Fibroblast of lung (primary cell): ENCODE results near the gene TMEM132E. TPM values are rescaled to one million over a fixed set of nuclear protein-coding genes. Genes with fewer than 3 reads are reported as not detected.

ENCODE experiments used
- DNase-seq, 2 donors: peaks; one replicate each; pipeline versions ENCODE4 v3.0.0 to v3.0.0-alpha.2; 2010; ENCODE audit warnings: low read depth in 2 of 2
- H2AFZ ChIP-seq: 2 replicates; pipeline ENCODE4 v1.5.1; 2012; ENCODE audit warnings: low read length, control low read depth, inconsistent platforms
- H3K27ac ChIP-seq: 2 replicates; pipeline ENCODE4 v1.5.1; 2011; ENCODE audit warnings: low read length, control low read depth; ENCODE audit not compliant: insufficient read depth
- H3K27me3 ChIP-seq: 2 replicates; pipeline ENCODE4 v1.5.1; 2011; ENCODE audit warnings: mild to moderate bottlenecking, low read length; ENCODE audit not compliant: control insufficient read depth, insufficient read depth
- H3K36me3 ChIP-seq: 2 replicates; pipeline ENCODE4 v1.5.1; 2011; ENCODE audit warnings: low read length; ENCODE audit not compliant: control insufficient read depth, insufficient read depth
- H3K4me1 ChIP-seq: 2 replicates; pipeline ENCODE4 v1.5.1; 2011; ENCODE audit warnings: low read length; ENCODE audit not compliant: control insufficient read depth, insufficient read depth; ENCODE audit errors: extremely low read depth
- H3K4me2 ChIP-seq: 2 replicates; pipeline ENCODE4 v1.5.1; 2011; ENCODE audit warnings: low read length, control low read depth; ENCODE audit not compliant: insufficient read depth; ENCODE audit errors: extremely low read depth
- H3K4me3 ChIP-seq, 4 experiments: fragments of 200-600 bp in 1 of 4; sonication (generic) in 1 of 4; replicated peaks in 1 of 4; 2 replicates each; pipeline ENCODE4 v1.5.1; 2011 to 2016; ENCODE audit warnings: low read length in 4 of 4, low read depth in 3 of 4, mild to moderate bottlenecking in 3 of 4, control low read depth in 2 of 4, inconsistent platforms in 1 of 4, mixed read lengths in 1 of 4; ENCODE audit not compliant: insufficient read depth in 1 of 4; ENCODE audit errors: control extremely low read depth in 1 of 4
- H3K79me2 ChIP-seq: 2 replicates; pipeline ENCODE4 v1.5.1; 2012; ENCODE audit warnings: mild to moderate bottlenecking, low read length, inconsistent platforms; ENCODE audit not compliant: control insufficient read depth, insufficient read depth
- H3K9ac ChIP-seq: 2 replicates; pipeline ENCODE4 v1.5.1; 2011; ENCODE audit warnings: mild to moderate bottlenecking, low read length, control low read depth; ENCODE audit not compliant: insufficient read depth
- H3K9me3 ChIP-seq: 2 replicates; pipeline ENCODE4 v1.5.1; 2012; ENCODE audit warnings: low read depth, low read length; ENCODE audit not compliant: control insufficient read depth, insufficient read depth
- H4K20me1 ChIP-seq: 2 replicates; pipeline ENCODE4 v1.5.1; 2011; ENCODE audit warnings: low read length; ENCODE audit not compliant: control insufficient read depth, insufficient read depth; ENCODE audit errors: extremely low read depth
- CTCF ChIP-seq, 2 donors: IDR thresholded peaks in 1 of 2; conservative IDR thresholded peaks in 1 of 2; 1 replicate in 1 of 2; 2 replicates in 1 of 2; pipeline ENCODE4 v1.5.1; 2011 to 2012; ENCODE audit warnings: low read length in 2 of 2, control low read depth in 1 of 2, inconsistent platforms in 1 of 2, low read depth in 1 of 2, mild to moderate bottlenecking in 1 of 2
- EZH2 ChIP-seq: IDR thresholded peaks from 2 replicates; pipeline ENCODE4 v1.5.1; 2012; ENCODE audit warnings: low read length, control low read depth, mild to moderate bottlenecking; ENCODE audit errors: missing control alignments
- polyA plus RNA-seq, 2 donors: library from polyadenylated mRNA; depleted of rRNA in 1 of 2; stranded (reverse) in 1 of 2; unstranded in 1 of 2; fragments of >200 nt; gene quantifications; 2 replicates each; pipeline ENCODE4 v1.2.1, GENCODE V29; 2011 to 2012; ENCODE audit warnings: missing spikeins in 1 of 2
- total RNA-seq: library from RNA; depleted of rRNA; stranded (reverse); fragments of >200 nt; gene quantifications from 2 replicates; pipeline ENCODE4 v1.2.1, GENCODE V29; 2014

TMEM132E gene
- total and polyA plus RNA-seq, 2 donors (not counting 1 experiment from before 2014, with no cell fraction given) = not detected

- Histone ChIP-seq H3K4me3 (no peak overlapping the region), H2AFZ (no peak overlapping the region), H3K79me2 (no peaks in the 10 kb centered on the region), H3K9ac (no peak overlapping the region), H3K27me3 (no peaks in the 10 kb centered on the region), H3K36me3 (no peaks in the 10 kb centered on the region), H3K9me3 (no peaks in the 10 kb centered on the region), H3K4me2 (no peak overlapping the region), H3K4me1 (no peaks in the 10 kb centered on the region), H4K20me1 (no peaks in the 10 kb centered on the region), H3K27ac (no peak overlapping the region)
- no peak for DNase-seq
- TF ChIP-seq EZH2 = no peak
- TF ChIP-seq CTCF (conservative IDR thresholded peaks at IDR 0.05 in 1 of 2, IDR thresholded peaks at IDR 0.05 in 1 of 2; ENCODE audit: low read depth in 1 of 2, low read length in 2 of 2) = no peak
These were observed 22.5 kb upstream of the TMEM132E start for GRCh38 chr17:34556931-34557330.

GRCh38 chr17:34561328-34561727 lies 18.1 kb upstream of the TMEM132E start:
- no peaks in the 10 kb centered on the region for H3K9me3 ChIP-seq
- no peak overlapping the region for H2AFZ ChIP-seq
- no peaks in the 10 kb centered on the region for H3K79me2 ChIP-seq
- DNase-seq = no peak
- H3K4me1 ChIP-seq = no peaks in the 10 kb centered on the region
- H3K36me3 ChIP-seq = no peaks in the 10 kb centered on the region
- H3K4me3 ChIP-seq = no peak overlapping the region
- H3K27ac ChIP-seq = no peak overlapping the region
- no peaks in the 10 kb centered on the region for H3K27me3 ChIP-seq
- TF ChIP-seq CTCF (conservative IDR thresholded peaks at IDR 0.05 in 1 of 2, IDR thresholded peaks at IDR 0.05 in 1 of 2; ENCODE audit: low read depth in 1 of 2, low read length in 2 of 2) (no peak), EZH2 (no peak)
- no peak overlapping the region for H3K4me2 ChIP-seq
- H3K9ac ChIP-seq = no peak overlapping the region
- H4K20me1 ChIP-seq = no peaks in the 10 kb centered on the region

GRCh38 chr17:34562387-34562786 lies 17.0 kb upstream of the TMEM132E start:
- H3K27me3 ChIP-seq = no peaks in the 10 kb centered on the region
- no peak for DNase-seq
- H4K20me1 ChIP-seq = no peaks in the 10 kb centered on the region
- H3K9me3 ChIP-seq = no peaks in the 10 kb centered on the region
- H3K9ac ChIP-seq = no peak overlapping the region
- TF ChIP-seq CTCF (conservative IDR thresholded peaks at IDR 0.05 in 1 of 2, IDR thresholded peaks at IDR 0.05 in 1 of 2; ENCODE audit: low read depth in 1 of 2, low read length in 2 of 2) (peak; percentile 18), EZH2 (no peak)
- H3K4me1 ChIP-seq = no peaks in the 10 kb centered on the region
- no peak overlapping the region for H3K27ac ChIP-seq
- H3K79me2 ChIP-seq = no peaks in the 10 kb centered on the region
- no peak overlapping the region for H3K4me2 ChIP-seq
- H3K36me3 ChIP-seq = no peaks in the 10 kb centered on the region
- H2AFZ ChIP-seq = no peak overlapping the region
- H3K4me3 ChIP-seq = no peak overlapping the region
